Psoas muscle (tissue), 8 donors: ENCODE data around the gene CYSLTR2. TPM values are rescaled to one million over a fixed set of nuclear protein-coding genes. Genes with fewer than 3 reads are reported as not detected.
"Not testable (repeated sequence)": the region's sequence is repeated elsewhere in the genome, so short reads cannot be mapped to it uniquely, and the experiment has no call there.

Source experiments
- ATAC-seq, 4 donors: fragments of 200-7000 bp; cut with Tn5 transposase; one replicate each; pipeline ENCODE4 v1.9.1; 2020; ENCODE audit warnings: moderate library complexity in 3 of 4, mild to moderate bottlenecking in 2 of 4
- DNase-seq, 2 donors: peaks; one replicate each; pipeline ENCODE4 v3.0.0-alpha.2; 2020
- H3K27ac ChIP-seq: fragments of 200-600 bp; one replicate; pipeline ENCODE4 v1.8.0; 2022
- H3K27me3 ChIP-seq, 3 donors: fragments of 200-600 bp in 1 of 3; one replicate each; pipeline versions ENCODE4 v1.6.1 to v1.8.0; 2013 to 2022; ENCODE audit warnings: low read length in 2 of 3, mild to moderate bottlenecking in 2 of 3, moderate library complexity in 1 of 3; ENCODE audit not compliant: insufficient read depth in 3 of 3
- H3K36me3 ChIP-seq, 2 donors: fragments of 200-600 bp in 1 of 2; one replicate each; pipeline versions ENCODE4 v1.6.1 to v1.8.0; 2013 to 2022; ENCODE audit warnings: low read depth in 1 of 2, mild to moderate bottlenecking in 1 of 2, moderate library complexity in 1 of 2; ENCODE audit not compliant: insufficient read depth in 1 of 2
- H3K4me1 ChIP-seq: fragments of 200-600 bp; one replicate; pipeline ENCODE4 v1.8.0; 2022
- H3K4me3 ChIP-seq: fragments of 200-600 bp; one replicate; pipeline ENCODE4 v1.8.0; 2022; ENCODE audit warnings: mild to moderate bottlenecking
- H3K9me3 ChIP-seq: fragments of 200-600 bp; one replicate; pipeline ENCODE4 v1.8.0; 2022
- WGBS, 3 donors: extraction: QIAGEN DNeasy Blood & Tissue Kit; methylation state at CpG; one replicate each; pipeline versions ENCODE4 v1.1.6 to v1.1.7; 2013; 5-methylcytosine and 5-hydroxymethylcytosine counted together
- intact Hi-C, 2 donors: fragments of 100-400 bp; cut with DNase I; formaldehyde crosslinking; loops; one replicate each; pipeline versions ENCODE4 v1.11.0 to v1.14.2; 2022
- polyA plus RNA-seq, 3 donors: library from polyadenylated mRNA; stranded (reverse); fragments of 200-250 nt; gene quantifications; one replicate each; pipeline ENCODE4 v1.2.3, GENCODE V29; 2013
- total RNA-seq, 4 donors: library from RNA; stranded (reverse); fragmentation: NEBNext Ultra II Directional in 2 of 4; extraction: Animal tissue kit (Norgen Biotek cat#: 25700) in 2 of 4; gene quantifications; one replicate each; pipeline versions ENCODE4 v1.2.1 to v1.2.4, GENCODE V29; 2021 to 2023
- TF ChIP-seq, protein P1 (sequence below): fragments of 200-600 bp; IDR thresholded peaks from one replicate; pipeline ENCODE4 v1.8.0; 2022; ENCODE audit warnings: antibody characterized with exemption
- donor health status: healthy with polysubstance abuse.
- donor health status: DM: no; HTN: no; CAD: no; lungs with moderate emphysema.
- donor health status: Bipolar disorder and iron deficiency.
- donor health status: healthy.
- donor health status: DM: yes; HTN: yes; CAD: no.
- donor health status: DM: no; HTN: no; CAD: no.
- donor health status: DM: no; HTN: no; CAD: no.
- donor health status: DM: yes; HTN: yes; CAD: no.

Gene CYSLTR2
- total and polyA plus RNA-seq, 7 donors, result 0.01 to 0.49 (median 0.04) TPM; not detected in 1

DNA sequence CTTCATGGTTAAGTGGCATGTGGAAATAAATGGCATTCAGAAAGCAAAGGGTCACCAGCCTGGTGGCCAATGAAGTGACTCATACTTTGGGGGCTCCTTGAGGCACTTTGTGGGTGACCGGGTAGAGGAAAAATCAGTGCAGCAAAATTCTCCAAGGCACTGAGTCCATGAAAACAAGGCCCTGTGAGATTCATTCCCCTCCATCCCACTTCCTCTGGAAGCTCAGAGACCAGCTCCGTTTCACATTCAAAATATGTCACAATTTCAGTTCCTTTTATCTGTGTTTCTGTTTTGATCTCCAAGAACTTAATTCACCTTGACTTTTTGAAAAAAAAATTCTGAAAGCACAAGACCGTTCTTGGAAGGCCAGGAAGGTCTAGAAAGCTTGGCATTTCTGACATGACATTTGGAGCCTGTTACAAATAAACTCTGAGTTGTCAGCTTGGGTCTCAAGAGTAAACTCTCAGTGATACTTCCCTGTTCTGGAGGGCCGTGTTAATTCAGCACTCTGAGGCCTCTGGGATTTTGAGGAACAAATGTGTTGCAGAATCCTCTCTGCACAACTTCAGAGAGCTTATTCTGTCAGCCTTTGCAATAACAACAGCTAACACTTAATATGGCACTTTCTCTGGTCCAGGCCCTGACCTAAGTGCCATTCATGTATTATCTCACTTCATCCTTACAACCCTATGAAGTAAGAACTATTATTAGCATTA is 6.8 kb downstream of the CYSLTR2 start:
- H3K9me3 ChIP-seq, result no peaks in the 10 kb centered on the region
- TF ChIP-seq, protein P1, sequence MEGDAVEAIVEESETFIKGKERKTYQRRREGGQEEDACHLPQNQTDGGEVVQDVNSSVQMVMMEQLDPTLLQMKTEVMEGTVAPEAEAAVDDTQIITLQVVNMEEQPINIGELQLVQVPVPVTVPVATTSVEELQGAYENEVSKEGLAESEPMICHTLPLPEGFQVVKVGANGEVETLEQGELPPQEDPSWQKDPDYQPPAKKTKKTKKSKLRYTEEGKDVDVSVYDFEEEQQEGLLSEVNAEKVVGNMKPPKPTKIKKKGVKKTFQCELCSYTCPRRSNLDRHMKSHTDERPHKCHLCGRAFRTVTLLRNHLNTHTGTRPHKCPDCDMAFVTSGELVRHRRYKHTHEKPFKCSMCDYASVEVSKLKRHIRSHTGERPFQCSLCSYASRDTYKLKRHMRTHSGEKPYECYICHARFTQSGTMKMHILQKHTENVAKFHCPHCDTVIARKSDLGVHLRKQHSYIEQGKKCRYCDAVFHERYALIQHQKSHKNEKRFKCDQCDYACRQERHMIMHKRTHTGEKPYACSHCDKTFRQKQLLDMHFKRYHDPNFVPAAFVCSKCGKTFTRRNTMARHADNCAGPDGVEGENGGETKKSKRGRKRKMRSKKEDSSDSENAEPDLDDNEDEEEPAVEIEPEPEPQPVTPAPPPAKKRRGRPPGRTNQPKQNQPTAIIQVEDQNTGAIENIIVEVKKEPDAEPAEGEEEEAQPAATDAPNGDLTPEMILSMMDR, result no peak
- no peak for DNase-seq
- intact Hi-C loops, result no loop called here
- no peaks in the 10 kb centered on the region for H3K36me3 ChIP-seq
- peak in 1 of 4 donors; percentile 26 for ATAC-seq
- 13 to 30% (median 15%) methylated on average over 4 of the region's 4 CpGs for WGBS, 3 donors
- H3K27me3 ChIP-seq, result no peaks in the 10 kb centered on the region
- no peak overlapping the region for H3K4me3 ChIP-seq
- H3K27ac ChIP-seq, result no peak overlapping the region
- no peaks in the 10 kb centered on the region for H3K4me1 ChIP-seq

DNA sequence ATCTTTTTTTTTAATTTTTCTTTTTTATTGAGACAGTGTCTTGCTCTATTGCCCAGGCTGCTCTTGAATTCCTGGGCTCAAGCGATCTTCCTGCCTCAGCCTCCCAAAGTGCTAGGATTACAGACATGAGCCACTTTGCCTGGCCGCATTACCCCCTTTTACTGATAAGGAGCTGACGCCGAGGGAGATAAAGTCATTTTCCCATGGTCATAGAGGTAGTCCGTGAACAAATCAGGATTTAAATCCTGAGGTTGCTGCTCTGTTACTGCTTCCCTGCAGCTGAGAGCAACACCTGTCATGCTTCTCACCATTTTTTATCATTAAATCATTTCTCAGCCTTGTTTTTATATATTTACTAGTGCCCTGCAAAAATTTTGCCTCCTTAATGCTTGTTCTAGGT is 7.4 kb downstream of the CYSLTR2 start:
- no peaks in the 10 kb centered on the region for H3K36me3 ChIP-seq
- no peaks in the 10 kb centered on the region for H3K4me1 ChIP-seq
- TF ChIP-seq, protein P1, result no peak
- intact Hi-C loops, result no loop called here
- 70 to 72% (median 71%) methylated on average over 5 of the region's 5 CpGs for WGBS, 3 donors
- no peak overlapping the region for H3K27ac ChIP-seq
- no peak overlapping the region for H3K4me3 ChIP-seq
- peaks cover 6% of the 10 kb centered on the region for H3K9me3 ChIP-seq
- no peak for DNase-seq
- ATAC-seq, result no peak
- no peaks in the 10 kb centered on the region for H3K27me3 ChIP-seq

GRCh38 chr13:48662226-48662625 is 8.5 kb downstream of the CYSLTR2 start:
- intact Hi-C loops, result no loop called here
- H3K4me1 ChIP-seq, result no peaks in the 10 kb centered on the region
- no peaks in the 10 kb centered on the region for H3K27me3 ChIP-seq
- WGBS, 3 donors, result 83 to 92% (median 85%) methylated on average over 1 of the region's 1 CpG
- TF ChIP-seq, protein P1, result no peak
- peaks cover 6% of the 10 kb centered on the region for H3K9me3 ChIP-seq
- no peaks in the 10 kb centered on the region for H3K36me3 ChIP-seq
- no peak overlapping the region for H3K27ac ChIP-seq
- no peak overlapping the region for H3K4me3 ChIP-seq
- ATAC-seq, result no peak
- no peak for DNase-seq

DNA sequence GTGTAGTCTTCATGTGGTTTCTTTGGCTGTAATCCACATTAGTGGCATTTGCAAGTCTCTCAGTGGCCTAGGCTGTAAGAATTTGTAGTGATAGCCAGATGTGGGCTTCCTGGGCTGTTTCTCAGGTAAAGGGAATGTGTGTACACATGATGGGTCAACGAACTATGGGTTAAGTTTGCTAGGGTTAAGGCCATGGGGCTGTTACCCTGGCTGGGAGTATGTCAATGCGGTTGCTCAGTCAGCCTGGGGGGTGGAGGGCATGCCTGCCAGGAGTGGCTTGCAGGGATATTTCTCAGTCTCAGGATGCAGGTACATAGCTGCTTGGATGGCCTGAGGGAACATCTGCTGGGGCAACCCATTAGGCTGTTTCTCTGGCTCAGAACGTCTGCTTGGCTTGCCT is 13.4 kb downstream of the CYSLTR2 start:
- ATAC-seq, result no peak
- no peaks in the 10 kb centered on the region for H3K4me1 ChIP-seq
- no peaks in the 10 kb centered on the region for H3K36me3 ChIP-seq
- 49 to 62% (median 52%) methylated on average over 3 of the region's 3 CpGs for WGBS, 3 donors
- TF ChIP-seq, protein P1, result no peak
- H3K27ac ChIP-seq, result no peak overlapping the region
- H3K9me3 ChIP-seq, result peaks cover 14% of the 10 kb centered on the region
- no peak overlapping the region for H3K4me3 ChIP-seq
- intact Hi-C loops, result no loop called here
- no peaks in the 10 kb centered on the region for H3K27me3 ChIP-seq
- DNase-seq, result no peak

DNA sequence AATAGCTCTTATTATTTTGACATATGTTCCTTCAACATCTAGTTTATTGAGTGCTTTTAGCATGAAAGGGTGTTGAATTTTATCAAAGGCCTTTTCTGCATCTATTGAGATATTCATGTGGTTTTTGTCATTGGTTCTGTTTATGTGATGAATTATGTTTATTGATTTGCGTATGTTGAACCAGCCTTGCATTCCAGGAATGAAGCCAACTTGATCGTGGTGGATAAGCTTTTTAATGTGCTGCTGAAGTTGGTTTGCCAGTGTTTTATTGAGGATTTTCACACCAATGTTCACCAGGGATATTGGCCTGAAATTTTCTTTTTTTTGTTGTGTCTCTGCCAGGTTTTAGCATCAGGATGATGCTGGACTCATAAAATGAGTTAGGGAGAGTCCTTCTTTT is 17.7 kb downstream of the CYSLTR2 start:
- H3K4me1 ChIP-seq, H3K36me3 ChIP-seq, H3K4me3 ChIP-seq, ATAC-seq, H3K27me3 ChIP-seq, intact Hi-C loops, DNase-seq, H3K9me3 ChIP-seq, H3K27ac ChIP-seq: not testable (repeated sequence)
- WGBS, 3 donors, result 61 to 62% (median 62%) methylated on average over 2 of the region's 2 CpGs
